Measurements from ENCODE around the gene CCDC6. TPM values are rescaled to one million over a fixed set of nuclear protein-coding genes. Genes with fewer than 3 reads are reported as not detected.

The CCDC6 gene
- total RNA-seq, 3 donors from 2014 or later (not counting 1 experiment from before 2014, with no cell fraction given) = 19.7 to 23.4 (median 20.8) TPM

DNA sequence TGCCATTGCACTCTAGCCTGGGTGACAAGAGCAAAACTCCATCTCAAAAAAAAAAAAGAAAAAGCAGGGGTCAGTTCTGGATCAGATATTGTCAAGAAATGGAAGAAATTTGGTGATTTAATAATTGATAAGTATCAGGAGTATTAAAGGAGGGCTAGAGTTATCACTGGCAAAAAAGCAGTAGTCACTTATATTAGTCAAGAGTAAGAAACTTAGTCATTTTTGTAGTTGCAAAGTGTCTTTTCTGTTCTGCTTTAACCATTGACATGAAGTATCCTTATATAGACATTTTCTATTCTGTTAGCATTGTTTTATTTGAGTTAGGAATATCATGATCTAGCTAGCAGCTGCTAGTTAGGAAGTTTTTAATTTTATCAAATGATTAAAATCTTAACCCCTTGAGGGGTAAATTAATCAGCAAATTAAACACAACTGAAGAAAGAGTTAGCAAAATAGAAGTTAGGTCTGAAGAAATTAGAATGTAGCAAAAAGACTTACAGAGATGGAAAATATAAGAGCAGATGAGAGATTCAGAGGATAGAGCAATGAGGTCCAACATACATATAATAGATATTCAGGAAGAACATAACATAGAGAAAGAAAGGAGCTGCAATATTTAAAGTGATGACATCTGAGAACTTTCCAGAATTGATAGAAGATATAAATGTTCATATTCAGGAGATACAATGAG is 7.3 kb upstream of the CCDC6 start:
- H3K4me3 ChIP-seq (ENCODE audit: low read length) = no peak overlapping the region
- H3K9me3 ChIP-seq (ENCODE audit: control insufficient read depth, insufficient read depth, low read length) = peaks cover 4% of the 10 kb centered on the region
- intact Hi-C loops (cut with micrococcal nuclease) = no loop called here
- peaks cover 6% of the 10 kb centered on the region for H3K27me3 ChIP-seq (ENCODE audit: control insufficient read depth, insufficient read depth, low read length)
- Mint-ChIP-seq H3K4me3 (no peak overlapping the region), H3K36me3 (peaks cover 17% of the 10 kb centered on the region), H3K27me3 (ENCODE audit: low read depth in 2 of 2) (peaks cover 13 to 24% of the 10 kb centered on the region in 2 donors), H3K4me1 (peaks cover 3% of the 10 kb centered on the region in 2 donors), H3K27ac (no peak overlapping the region), H3K9me3 (peaks cover 3 to 5% of the 10 kb centered on the region in 2 donors)
- TF ChIP-seq, protein P1, sequence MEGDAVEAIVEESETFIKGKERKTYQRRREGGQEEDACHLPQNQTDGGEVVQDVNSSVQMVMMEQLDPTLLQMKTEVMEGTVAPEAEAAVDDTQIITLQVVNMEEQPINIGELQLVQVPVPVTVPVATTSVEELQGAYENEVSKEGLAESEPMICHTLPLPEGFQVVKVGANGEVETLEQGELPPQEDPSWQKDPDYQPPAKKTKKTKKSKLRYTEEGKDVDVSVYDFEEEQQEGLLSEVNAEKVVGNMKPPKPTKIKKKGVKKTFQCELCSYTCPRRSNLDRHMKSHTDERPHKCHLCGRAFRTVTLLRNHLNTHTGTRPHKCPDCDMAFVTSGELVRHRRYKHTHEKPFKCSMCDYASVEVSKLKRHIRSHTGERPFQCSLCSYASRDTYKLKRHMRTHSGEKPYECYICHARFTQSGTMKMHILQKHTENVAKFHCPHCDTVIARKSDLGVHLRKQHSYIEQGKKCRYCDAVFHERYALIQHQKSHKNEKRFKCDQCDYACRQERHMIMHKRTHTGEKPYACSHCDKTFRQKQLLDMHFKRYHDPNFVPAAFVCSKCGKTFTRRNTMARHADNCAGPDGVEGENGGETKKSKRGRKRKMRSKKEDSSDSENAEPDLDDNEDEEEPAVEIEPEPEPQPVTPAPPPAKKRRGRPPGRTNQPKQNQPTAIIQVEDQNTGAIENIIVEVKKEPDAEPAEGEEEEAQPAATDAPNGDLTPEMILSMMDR (IDR thresholded peaks at IDR 0.05) = no peak
- no peaks in the 10 kb centered on the region for H3K4me1 ChIP-seq (ENCODE audit: control insufficient read depth, insufficient read depth, low read length)
- ATAC-seq (no peak), DNase-seq (no peak)
- H3K36me3 ChIP-seq (ENCODE audit: control insufficient read depth, insufficient read depth, low read length) = no peaks in the 10 kb centered on the region
- no peak overlapping the region for H3K27ac ChIP-seq (ENCODE audit: low read length)

DNA sequence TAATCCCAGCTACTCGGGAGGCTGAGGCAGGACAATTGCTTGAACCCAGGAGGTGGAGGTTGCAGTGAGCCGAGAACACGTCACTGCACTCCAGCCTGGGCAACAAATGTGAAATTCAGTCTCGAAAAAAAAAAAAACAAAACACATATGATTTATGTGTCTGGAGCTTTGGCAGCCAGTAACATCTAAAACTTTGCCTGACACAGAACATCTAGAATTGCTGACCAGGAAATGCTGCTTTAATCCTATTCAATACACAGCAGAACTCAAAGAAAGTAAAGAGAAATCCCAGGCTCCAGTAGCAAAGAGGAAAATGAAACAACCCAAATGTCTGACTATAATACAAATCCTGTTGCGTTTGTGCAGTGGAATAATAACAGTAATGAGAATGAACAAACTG is 4.5 kb upstream of the CCDC6 start:
- Histone ChIP-seq H3K27ac (ENCODE audit: low read length) (no peak overlapping the region), H3K27me3 (ENCODE audit: control insufficient read depth, insufficient read depth, low read length) (peaks cover 3% of the 10 kb centered on the region), H3K9me3 (ENCODE audit: control insufficient read depth, insufficient read depth, low read length) (peaks cover 4% of the 10 kb centered on the region), H3K4me1 (ENCODE audit: control insufficient read depth, insufficient read depth, low read length) (peaks cover 5% of the 10 kb centered on the region), H3K4me3 (ENCODE audit: low read length) (no peak overlapping the region), H3K36me3 (ENCODE audit: control insufficient read depth, insufficient read depth, low read length) (no peaks in the 10 kb centered on the region)
- H3K9me3 Mint-ChIP-seq = peaks cover 3 to 5% of the 10 kb centered on the region in 2 donors
- no peak overlapping the region for H3K4me3 Mint-ChIP-seq
- TF ChIP-seq, protein P1 (IDR thresholded peaks at IDR 0.05) = no peak
- ATAC-seq (no peak), DNase-seq (no peak)
- intact Hi-C loops (cut with micrococcal nuclease) = no loop called here
- WGBS (ENCODE audit: insufficient coverage) = 84% methylated on average over 4 of the region's 5 CpGs
- peaks cover 22 to 23% of the 10 kb centered on the region in 2 donors for H3K4me1 Mint-ChIP-seq
- no peak overlapping the region for H3K27ac Mint-ChIP-seq
- H3K27me3 Mint-ChIP-seq (ENCODE audit: low read depth in 2 of 2) = peaks cover 9 to 17% of the 10 kb centered on the region in 2 donors
- H3K36me3 Mint-ChIP-seq = peaks cover 17% of the 10 kb centered on the region

DNA sequence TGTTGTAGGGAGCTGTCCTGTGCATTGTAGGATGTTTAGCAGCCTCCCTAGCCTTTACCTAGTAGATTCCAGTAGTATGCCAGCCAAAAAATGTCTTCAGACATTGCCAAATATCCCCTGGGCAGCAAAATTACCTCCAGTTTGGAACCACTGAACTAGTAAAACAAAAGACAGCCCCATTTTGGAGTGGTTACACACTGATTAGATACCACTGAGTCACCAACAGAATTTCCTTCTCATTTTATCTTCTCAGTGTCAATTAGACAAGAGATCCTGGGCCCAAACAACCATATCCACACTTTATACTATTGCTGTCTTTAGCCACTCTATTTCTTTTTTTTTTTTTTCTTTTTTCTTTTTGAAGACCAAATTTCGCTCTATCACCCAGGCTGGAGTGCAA is 3.5 kb upstream of the CCDC6 start:
- Mint-ChIP-seq H3K9me3 (peaks cover 3 to 5% of the 10 kb centered on the region in 2 donors), H3K4me3 (no peak overlapping the region), H3K27me3 (ENCODE audit: low read depth in 2 of 2) (peaks cover 9 to 17% of the 10 kb centered on the region in 2 donors), H3K27ac (no peak overlapping the region), H3K36me3 (peaks cover 17% of the 10 kb centered on the region), H3K4me1 (peaks cover 31 to 32% of the 10 kb centered on the region in 2 donors)
- 93% methylated on average over 1 of the region's 1 CpG for WGBS (ENCODE audit: insufficient coverage)
- intact Hi-C loops (cut with micrococcal nuclease) = loop anchor here (5.0 kb wide), 2 partner anchors 1643 to 1992 kb away; partner anchors contain the start of genes ARID5B, CISD1 and IPMK
- Histone ChIP-seq H3K27me3 (ENCODE audit: control insufficient read depth, insufficient read depth, low read length) (no peaks in the 10 kb centered on the region), H3K4me3 (ENCODE audit: low read length) (no peak overlapping the region), H3K36me3 (ENCODE audit: control insufficient read depth, insufficient read depth, low read length) (no peaks in the 10 kb centered on the region), H3K4me1 (ENCODE audit: control insufficient read depth, insufficient read depth, low read length) (peaks cover 16% of the 10 kb centered on the region), H3K27ac (ENCODE audit: low read length) (no peak overlapping the region), H3K9me3 (ENCODE audit: control insufficient read depth, insufficient read depth, low read length) (peaks cover 4% of the 10 kb centered on the region)
- TF ChIP-seq, protein P1 (IDR thresholded peaks at IDR 0.05) = no peak
- ATAC-seq (no peak), DNase-seq (no peak)

Measured in natural killer cell (primary cell).